Effector CD4-positive, alpha-beta T cell (primary cell): Measurements from ENCODE around the gene MEG3.
"Not testable (repeated sequence)": the region's sequence is repeated elsewhere in the genome, so short reads cannot be mapped to it uniquely, and the experiment has no call there.

Source experiments
- DNase-seq: peaks from one replicate; pipeline ENCODE4 v3.0.0-alpha.2; 2020

MEG3 gene

GRCh38 chr14:100789460-100790417 is 36.2 kb upstream of the MEG3 start:
- no peak for DNase-seq

- DNase-seq = no peak
These were observed 35.2 kb upstream of the MEG3 start for GRCh38 chr14:100790502-100791347.

- DNase-seq = no peak
These were observed 34.6 kb upstream of the MEG3 start for GRCh38 chr14:100791348-100791735.

- DNase-seq = no peak
These were observed 33.9 kb upstream of the MEG3 start for GRCh38 chr14:100791995-100792394.

- no peak for DNase-seq
These were observed 29.0 kb upstream of the MEG3 start for GRCh38 chr14:100796946-100797345.

GRCh38 chr14:100800041-100800440 is 25.9 kb upstream of the MEG3 start:
- DNase-seq = no peak

GRCh38 chr14:100801433-100801832 is 24.5 kb upstream of the MEG3 start:
- DNase-seq = not testable (repeated sequence)

GRCh38 chr14:100802179-100802578 is 23.7 kb upstream of the MEG3 start:
- no peak for DNase-seq

- no peak for DNase-seq
These were observed 23.2 kb upstream of the MEG3 start for GRCh38 chr14:100802766-100803165.

GRCh38 chr14:100803226-100803625 is 22.7 kb upstream of the MEG3 start:
- no peak for DNase-seq

- no peak for DNase-seq
These were observed 22.2 kb upstream of the MEG3 start for GRCh38 chr14:100803676-100804075.

- no peak for DNase-seq
These were observed 21.8 kb upstream of the MEG3 start for GRCh38 chr14:100804138-100804537.

- DNase-seq = no peak
These were observed 21.2 kb upstream of the MEG3 start for GRCh38 chr14:100804558-100805309.

GRCh38 chr14:100806386-100806785 is 19.5 kb upstream of the MEG3 start:
- no peak for DNase-seq

GRCh38 chr14:100807496-100807895 is 18.4 kb upstream of the MEG3 start:
- DNase-seq = no peak

- DNase-seq = no peak
These were observed 17.8 kb upstream of the MEG3 start for GRCh38 chr14:100807979-100808734.

- DNase-seq = no peak
These were observed 15.5 kb upstream of the MEG3 start for GRCh38 chr14:100810435-100810834.

GRCh38 chr14:100810861-100811461 is 15.0 kb upstream of the MEG3 start:
- no peak for DNase-seq

GRCh38 chr14:100813291-100813690 is 12.6 kb upstream of the MEG3 start:
- DNase-seq = no peak

- DNase-seq = no peak
These were observed 10.2 kb upstream of the MEG3 start for GRCh38 chr14:100815478-100816285.
